Endometrial microvascular endothelial cells (primary cell): ENCODE results near the gene ACBD6. TPM values are rescaled to one million over a fixed set of nuclear protein-coding genes. Genes with fewer than 3 reads are reported as not detected.

Source experiments
- in situ Hi-C: cut with HindIII; loops from 2 replicates; pipeline ENCODE4 v1.10.0; 2017; ENCODE audit warnings: low sequenced_read_pairs, low pct_unique_long_range_greater_than_20kb; ENCODE audit errors: inconsistent ontology term
- total RNA-seq: library from RNA; depleted of rRNA; stranded (reverse); fragments of >200 nt; gene quantifications from one replicate; pipeline ENCODE4 v1.2.3, GENCODE V29; 2015; ENCODE audit errors: inconsistent ontology term

ACBD6 gene
- total RNA-seq, 1 donor from 2014 or later, result 64.3 TPM

- in situ Hi-C loops, result no loop called here
Observed at GRCh38 chr1:180358649-180359048, 143.7 kb downstream of the ACBD6 start.

GRCh38 chr1:180353945-180354344, 148.4 kb downstream of the ACBD6 start:
- in situ Hi-C loops, result no loop called here

GRCh38 chr1:180352588-180352987, 149.8 kb downstream of the ACBD6 start:
- in situ Hi-C loops, result no loop called here

- in situ Hi-C loops, result no loop called here
Observed at GRCh38 chr1:180352021-180352420, 150.4 kb downstream of the ACBD6 start.

GRCh38 chr1:180345148-180345547, 157.2 kb downstream of the ACBD6 start:
- in situ Hi-C loops, result no loop called here

DNA sequence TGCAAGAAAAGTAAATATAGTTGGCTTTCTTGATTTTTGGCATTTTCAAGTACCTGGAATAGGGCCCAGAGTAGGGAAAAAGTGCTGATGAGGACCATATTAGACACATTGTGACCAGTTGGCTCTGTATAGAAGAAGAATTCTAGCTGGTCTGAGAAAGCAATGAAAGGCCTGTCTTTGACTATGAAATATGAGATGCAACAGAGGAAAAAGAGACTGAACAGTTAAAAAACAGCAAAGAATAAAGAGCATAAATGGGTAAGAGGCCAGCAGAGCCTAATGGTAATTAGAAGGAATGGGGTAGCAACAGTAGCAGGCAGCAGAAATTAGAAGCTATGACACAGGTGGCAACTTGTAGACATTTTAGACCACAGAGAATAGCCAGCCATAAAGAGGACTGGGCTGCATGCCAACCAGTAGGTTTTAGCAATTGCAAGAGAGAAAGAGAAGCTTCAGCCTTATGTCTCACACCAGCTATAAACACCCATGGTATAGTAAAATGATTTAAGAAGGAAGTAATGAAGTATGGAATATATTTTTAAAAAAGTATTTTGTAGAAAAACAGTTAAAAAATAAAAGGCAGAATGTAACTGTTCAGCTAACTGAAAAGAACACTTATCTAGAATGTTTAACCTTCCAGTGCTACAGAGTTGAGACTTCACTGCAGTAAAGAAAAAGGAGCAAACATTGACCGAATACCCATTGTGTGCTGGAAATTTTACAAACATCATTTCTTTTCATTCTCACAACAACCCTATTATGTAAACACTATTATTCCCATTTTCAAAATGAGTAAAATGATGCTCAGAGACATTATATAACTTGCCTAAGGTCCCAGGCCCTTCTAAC, 158.2 kb downstream of the ACBD6 start:
- in situ Hi-C loops, result no loop called here

DNA sequence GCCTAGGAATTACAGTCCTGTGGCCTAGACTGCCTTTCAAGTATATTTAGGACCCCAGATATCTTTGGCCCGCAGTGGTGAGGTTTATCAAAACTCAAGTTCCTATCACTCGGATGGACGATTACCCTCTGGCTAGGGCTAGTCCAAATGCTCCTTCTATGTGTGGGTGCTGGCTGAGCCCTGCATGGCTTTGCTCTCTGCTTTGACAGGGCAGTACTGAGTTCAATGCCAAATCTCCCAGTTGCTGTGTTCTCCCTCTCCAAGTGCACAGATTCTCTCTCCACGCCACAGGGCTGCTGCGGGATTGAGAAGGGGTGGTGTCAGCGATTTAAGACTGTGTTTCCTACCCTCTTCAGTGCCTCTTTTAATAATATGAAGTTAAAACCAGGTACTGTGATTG, 175.3 kb downstream of the ACBD6 start:
- in situ Hi-C loops, result no loop called here

GRCh38 chr1:180312926-180313325, 189.5 kb downstream of the ACBD6 start:
- in situ Hi-C loops, result no loop called here

DNA sequence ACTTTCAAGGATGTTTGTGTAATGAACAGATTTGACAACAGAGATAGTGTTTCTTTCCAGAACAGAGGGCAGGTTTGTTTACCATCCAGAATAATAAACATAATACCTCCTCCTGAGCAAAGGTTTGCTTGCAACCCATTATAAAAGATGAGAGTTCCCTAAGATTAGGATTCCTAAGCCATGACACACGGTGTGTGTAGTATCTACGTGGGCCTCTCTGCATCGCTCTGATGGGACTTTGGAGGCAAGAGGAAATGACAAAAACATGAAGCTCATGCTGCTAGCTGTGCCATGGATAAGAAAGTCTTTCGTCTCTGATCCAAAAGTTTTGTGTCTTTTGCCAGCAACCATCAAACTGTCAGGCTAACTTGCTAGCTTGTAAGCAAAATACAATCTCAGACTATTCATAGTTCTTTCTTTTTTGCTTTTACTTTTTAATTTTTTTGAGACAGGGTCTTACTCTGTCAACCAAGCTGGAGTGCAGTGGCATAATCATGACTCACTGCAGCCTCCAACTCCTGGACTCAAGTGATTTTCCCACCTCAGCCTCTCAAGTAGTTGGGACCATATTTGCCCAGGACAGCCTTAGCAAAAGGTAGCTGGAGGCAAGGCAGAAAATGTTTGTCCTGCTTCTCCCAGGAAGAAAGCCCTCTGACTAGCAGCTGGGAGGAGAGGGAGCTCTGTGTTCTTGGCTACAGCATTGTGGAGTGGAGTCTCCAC, 191.2 kb downstream of the ACBD6 start:
- in situ Hi-C loops, result no loop called here

DNA sequence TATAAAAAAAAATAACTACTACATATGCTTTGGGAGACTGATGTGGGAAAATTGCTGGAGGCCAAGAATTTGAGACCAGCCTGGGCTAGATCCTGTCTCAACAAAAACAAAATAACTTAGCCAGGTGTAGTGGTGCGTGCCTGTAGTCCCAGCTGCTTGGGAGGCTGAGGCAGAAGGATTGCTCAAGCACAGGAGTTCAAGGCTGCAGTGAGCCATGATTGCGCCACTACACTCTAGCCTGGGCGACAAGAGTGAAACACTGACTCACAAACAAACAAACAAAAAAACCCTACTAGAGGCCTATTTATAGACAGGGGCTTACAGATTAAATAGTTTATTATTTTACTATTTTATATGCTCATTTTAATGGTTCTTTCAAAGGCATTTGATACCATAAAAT, 192.3 kb downstream of the ACBD6 start:
- in situ Hi-C loops, result no loop called here

- in situ Hi-C loops, result no loop called here
Observed at GRCh38 chr1:180309338-180309737, 193.0 kb downstream of the ACBD6 start.

DNA sequence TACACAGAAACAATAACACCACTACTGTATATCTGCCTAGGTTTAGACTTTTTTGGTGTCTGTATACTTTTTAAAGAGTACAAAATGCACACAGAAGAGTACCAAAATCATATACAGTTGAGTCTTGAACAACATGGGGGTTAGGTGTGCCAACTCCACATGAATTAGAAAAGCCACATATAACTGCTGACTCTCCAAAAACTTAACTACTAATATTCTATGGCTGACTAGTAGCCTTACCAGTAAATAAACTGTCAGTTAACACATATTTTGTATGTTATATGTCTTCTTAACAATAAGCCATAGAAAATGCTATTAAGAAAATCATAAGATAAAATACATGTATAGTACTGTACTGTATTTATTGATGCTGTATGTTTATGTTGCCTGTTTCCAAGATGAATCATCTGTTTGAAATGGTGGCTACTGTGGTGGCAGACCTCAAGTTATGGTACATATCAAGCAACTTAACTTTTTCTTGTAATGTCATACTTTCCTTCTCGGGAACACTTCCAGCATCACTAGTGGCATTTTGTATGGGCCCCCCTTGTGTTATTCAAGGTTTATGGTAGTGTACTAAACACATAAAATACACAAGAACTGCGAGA, 201.1 kb downstream of the ACBD6 start:
- in situ Hi-C loops, result no loop called here

GRCh38 chr1:180299479-180300221, 202.7 kb downstream of the ACBD6 start:
- in situ Hi-C loops, result no loop called here

DNA sequence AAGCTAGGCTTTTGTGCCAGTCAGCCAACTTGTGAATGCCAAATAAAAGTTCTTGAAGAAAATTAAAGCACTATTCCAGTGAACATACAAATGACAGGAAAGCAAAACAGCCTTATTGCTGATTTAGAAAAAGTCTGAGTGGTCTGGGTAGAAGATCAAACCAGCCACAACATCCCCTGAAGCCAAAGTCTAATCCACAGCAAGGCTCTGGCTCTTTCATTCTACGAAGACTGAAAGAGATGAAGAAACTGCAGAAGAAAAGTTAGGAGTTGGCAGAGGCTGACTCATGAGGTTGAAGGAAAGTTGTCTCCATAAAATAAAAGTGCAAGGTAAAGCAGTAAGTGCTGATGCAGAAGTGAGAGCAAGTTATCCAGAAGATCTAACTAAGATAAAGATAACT, 206.4 kb downstream of the ACBD6 start:
- in situ Hi-C loops, result no loop called here

GRCh38 chr1:180294711-180295110, 207.7 kb downstream of the ACBD6 start:
- in situ Hi-C loops, result no loop called here

GRCh38 chr1:180291004-180291403, 211.4 kb downstream of the ACBD6 start:
- in situ Hi-C loops, result no loop called here

DNA sequence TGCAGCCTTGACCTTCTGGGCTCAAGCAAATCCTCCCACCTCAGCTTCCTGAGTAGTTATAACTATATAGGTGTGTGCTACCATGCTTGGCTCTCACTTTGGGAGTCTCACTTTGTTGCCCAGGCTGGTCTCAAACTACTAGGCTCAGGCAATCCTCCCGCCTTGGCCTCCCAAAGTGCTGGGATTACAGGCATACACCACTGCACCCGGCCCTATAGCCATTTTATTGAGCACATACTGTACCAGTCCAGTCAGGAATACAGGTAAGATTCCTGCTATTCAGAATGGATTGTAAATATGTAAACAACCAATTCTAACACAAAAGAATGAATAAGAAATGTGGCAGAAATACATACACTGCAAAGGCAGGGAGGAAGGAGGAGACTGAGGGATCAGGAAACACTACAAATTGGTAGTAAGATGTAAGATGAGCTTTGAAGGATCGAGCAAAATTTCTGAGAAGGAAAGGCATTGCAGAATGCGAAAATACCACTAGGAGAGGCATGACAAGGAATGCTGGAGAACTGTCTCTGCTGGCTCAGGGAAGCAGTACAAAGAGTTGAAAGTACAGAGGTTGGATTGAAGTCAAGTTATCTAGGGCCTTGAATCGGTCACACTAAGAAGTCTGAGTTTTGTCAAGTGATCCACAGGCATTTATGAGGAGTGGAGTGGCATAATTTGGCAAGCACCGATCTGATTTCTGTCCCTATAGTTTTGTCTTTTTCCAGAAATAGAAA, 211.9 kb downstream of the ACBD6 start:
- in situ Hi-C loops, result no loop called here

DNA sequence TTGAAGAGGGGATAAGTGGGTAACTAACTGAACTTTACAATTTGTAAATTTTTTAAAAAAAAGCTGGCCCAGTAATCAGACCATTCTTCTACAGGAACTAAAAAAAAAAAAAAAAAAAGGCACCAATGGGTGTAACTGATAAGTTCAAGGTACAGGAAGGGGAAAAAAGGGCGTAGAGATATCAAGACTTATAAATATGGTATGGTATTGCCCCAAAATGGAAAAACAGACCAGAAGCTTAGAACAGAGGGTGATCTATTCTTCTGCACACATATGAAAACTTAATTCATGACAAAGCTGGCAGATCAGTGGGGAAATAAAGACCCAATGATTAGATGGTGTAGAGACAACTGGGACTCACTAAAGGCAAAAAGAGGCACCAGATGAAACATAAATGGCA, 213.4 kb downstream of the ACBD6 start:
- in situ Hi-C loops, result no loop called here
